HepG2 (cell line): ENCODE measurements around the gene AGXT. TPM values are rescaled to one million over a fixed set of nuclear protein-coding genes. Genes with fewer than 3 reads are reported as not detected.

Experiments
- ATAC-seq: fragments of 200-7000 bp; cut with Tn5 transposase; 3 replicates; pipeline ENCODE4 v1.9.1; 2020; ENCODE audit warnings: mild to moderate bottlenecking, moderate library complexity
- BruUV-seq: library from RNA; stranded (reverse); fragments of 400-500 nt; replicated peaks from 2 replicates; lab custom pipeline; 2021; lab: Mats Ljungman, UMichigan
- CTCF ChIA-PET: fragments of 300-600 bp; formaldehyde crosslinking; extraction: SDS; loops from one replicate; lab custom pipeline; 2021; ENCODE audit warnings: low total read pairs, inconsistent platforms, low intra/inter-chr PET ratio; lab: Yijun Ruan, JAX
- POLR2A ChIA-PET: fragments of 350-600 bp; sonication (Branson Sonifier 250); formaldehyde crosslinking; loops from one replicate; lab custom pipeline; 2020; ENCODE audit warnings: antibody characterized with exemption, inconsistent platforms; lab: Yijun Ruan, JAX
- DNase-seq: peaks from one replicate; pipeline ENCODE4 v3.0.0-alpha.2; 2015; ENCODE audit warnings: low spot score
- FAIRE-seq: peaks from 3 replicates; lab custom pipeline; 2011; peaks lifted over from hg19 to GRCh38; lab: Jason Lieb, UNC
- H2AFZ ChIP-seq: one replicate; pipeline ENCODE4 v1.6.1; 2011; ENCODE audit warnings: low read length, inconsistent platforms
- H3K27ac ChIP-seq: fragments of 300-600 bp; 3 replicates; pipeline ENCODE4 v1.8.0; 2011; ENCODE audit warnings: mixed run types, mild to moderate bottlenecking, mixed read lengths, low read length, inconsistent platforms; ENCODE audit not compliant: insufficient read depth; ENCODE audit errors: extremely low read length
- H3K27me3 ChIP-seq, 2 experiments: fragments of 200-600 bp in 1 of 2; 2 replicates in 1 of 2; 3 replicates in 1 of 2; pipeline versions ENCODE4 v1.6.0 to v1.8.0; 2011; ENCODE audit warnings: low read length in 2 of 2, mild to moderate bottlenecking in 2 of 2, moderate library complexity in 2 of 2, inconsistent platforms in 1 of 2; ENCODE audit not compliant: insufficient read depth in 2 of 2, control insufficient read depth in 1 of 2
- H3K36me3 ChIP-seq, 2 experiments: fragments of 200-600 bp in 1 of 2; replicated peaks in 1 of 2; 2 replicates in 1 of 2; 3 replicates in 1 of 2; pipeline versions ENCODE4 v1.5.1 to v1.8.0; 2011; ENCODE audit warnings: low read length in 2 of 2, inconsistent platforms in 1 of 2; ENCODE audit not compliant: insufficient read depth in 2 of 2, control insufficient read depth in 1 of 2
- H3K4me1 ChIP-seq: 2 replicates; pipeline ENCODE4 v1.5.1; 2012; ENCODE audit warnings: low read length, inconsistent platforms; ENCODE audit not compliant: insufficient read depth
- H3K4me2 ChIP-seq: 2 replicates; pipeline ENCODE4 v1.6.0; 2011; ENCODE audit warnings: low read depth, low read length, inconsistent platforms
- H3K4me3 ChIP-seq, 3 experiments: fragments of 200-600 bp in 1 of 3; sonication (generic), shearing (Covaris generic) in 1 of 3; replicated peaks in 1 of 3; 2 replicates each; pipeline ENCODE4 v1.5.1; 2011 to 2016; ENCODE audit warnings: low read length in 3 of 3, inconsistent platforms in 2 of 3, low read depth in 2 of 3, mild to moderate bottlenecking in 2 of 3, control low read depth in 1 of 3, mixed read lengths in 1 of 3; ENCODE audit not compliant: insufficient read depth in 1 of 3
- H3K79me2 ChIP-seq: one replicate; pipeline ENCODE4 v1.6.1; 2011; ENCODE audit warnings: low read length, inconsistent platforms; ENCODE audit not compliant: insufficient read depth
- H3K9ac ChIP-seq: 2 replicates; pipeline ENCODE4 v1.6.0; 2011; ENCODE audit warnings: mild to moderate bottlenecking, low read depth, low read length, inconsistent platforms; ENCODE audit not compliant: insufficient read depth
- H3K9me3 ChIP-seq: 2 replicates; pipeline ENCODE4 v1.5.1; 2012; ENCODE audit warnings: mild to moderate bottlenecking, low read length
- H4K20me1 ChIP-seq: 2 replicates; pipeline ENCODE4 v1.6.0; 2011; ENCODE audit warnings: inconsistent platforms, mild to moderate bottlenecking, low read length, moderate library complexity; ENCODE audit not compliant: insufficient read depth
- GTF2F1 ChIP-seq: fragments of 150-350 bp; IDR thresholded peaks from 2 replicates; pipeline ENCODE4 v1.6.1; 2014; ENCODE audit warnings: low read length
- MXD3 ChIP-seq: IDR thresholded peaks from 2 replicates; pipeline ENCODE4 v1.6.1; 2016; ENCODE audit warnings: mild to moderate bottlenecking, missing biosample characterization, missing genetic modification reagents
- ZBTB33 ChIP-seq: sonication (generic); formaldehyde crosslinking; IDR thresholded peaks from 2 replicates; pipeline ENCODE4 v1.4.0; 2020; ENCODE audit warnings: missing genetic modification reagents
- ZNF263 ChIP-seq: sonication (generic); formaldehyde crosslinking; IDR thresholded peaks from 2 replicates; pipeline ENCODE4 v1.4.0; 2020; ENCODE audit warnings: missing genetic modification reagents
- ZNF280D ChIP-seq: sonication (generic); formaldehyde crosslinking; IDR thresholded peaks from 2 replicates; pipeline ENCODE4 v1.5.1; 2020; ENCODE audit warnings: mild to moderate bottlenecking, missing genetic modification reagents
- ZNF792 ChIP-seq: IDR thresholded peaks from 2 replicates; pipeline ENCODE4 v1.6.1; 2016
- WGBS: methylation state at CpG from one replicate; pipeline ENCODE4 v1.1.6; 2017; ENCODE audit warnings: low lambda C conversion rate; 5-methylcytosine and 5-hydroxymethylcytosine counted together
- in situ Hi-C: cut with HindIII; loops from 2 replicates; pipeline ENCODE4 v1.10.0; 2017; ENCODE audit warnings: low pct_unique_long_range_greater_than_20kb; ENCODE audit not compliant: extremely low pct_ligation_motif_present
- intact Hi-C: fragments of 100-400 bp; cut with micrococcal nuclease; formaldehyde crosslinking; loops from one replicate; pipeline ENCODE4 v1.10.0; 2022; ENCODE audit not compliant: unreplicated experiment
- polyA plus RNA-seq, 8 experiments: library from polyadenylated mRNA; depleted of rRNA in 3 of 8; stranded (reverse) in 7 of 8; unstranded in 1 of 8; fragments of >200 nt; fragmentation: Illumina TruSeq in 4 of 8; extraction: Trizol in 4 of 8; gene quantifications; 2 replicates each; pipeline versions ENCODE4 v1.2.1 to v1.2.3, GENCODE V29; 2011 to 2016; ENCODE audit warnings: low read depth in 4 of 8, missing spikeins in 1 of 8, mixed read lengths in 1 of 8; ENCODE audit not compliant: insufficient read depth in 1 of 8
- total RNA-seq, 5 experiments: library from RNA; depleted of rRNA; stranded (reverse); fragments of >200 nt; fragmentation: Illumina TruSeq; extraction: Trizol; gene quantifications; 2 replicates each; pipeline ENCODE4 v1.2.3, GENCODE V29; 2016; ENCODE audit warnings: low read depth in 1 of 5

Gene AGXT
- total and polyA plus RNA-seq, 2 of the 13 experiments (the other 11 are each of a cell fraction or from before 2014, with no cell fraction given), result 41.9 to 96.1 TPM

GRCh38 chr2:240847817-240848216, 20.8 kb upstream of the AGXT start:
- Histone ChIP-seq H3K4me1 (peaks cover 7% of the 10 kb centered on the region; the same call in 1 of the 2 replicates), H3K27ac (no peak overlapping the region), H3K36me3 (no peaks in the 10 kb centered on the region), H3K27me3 (peaks cover 0 to 44% of the 10 kb centered on the region in 2 experiments), H3K79me2 (no peaks in the 10 kb centered on the region), H3K9me3 (no peaks in the 10 kb centered on the region), H3K4me2 (no peak overlapping the region), H3K4me3 (no peak overlapping the region), H3K9ac (no peak overlapping the region), H2AFZ (no peak overlapping the region), H4K20me1 (no peaks in the 10 kb centered on the region)
- TF ChIP-seq ZBTB33 (no peak), ZNF263 (CRISPR knock-in tag) (peak; percentile 84), GTF2F1 (no peak), ZNF792 (CRISPR knock-in tag) (no peak)
- FAIRE-seq (peak; percentile 8), ATAC-seq (no peak), DNase-seq (no peak)
- CTCF ChIA-PET, result no interaction called here
- 74% methylated on average over 13 of the region's 13 CpGs for WGBS
- BruUV-seq, result no TSS peak
- intact Hi-C loops (no loop called here), in situ Hi-C loops (loop anchor here (5.0 kb wide), 1 partner anchor 149 kb away; the partner anchor contains the start of gene SNED1)
- POLR2A ChIA-PET, result no interaction called here

- Histone ChIP-seq H3K4me3 (no peak overlapping the region), H3K9me3 (no peaks in the 10 kb centered on the region), H3K4me1 (peaks cover 7% of the 10 kb centered on the region; the same call in 1 of the 2 replicates), H3K27me3 (peaks cover 3 to 40% of the 10 kb centered on the region in 2 experiments), H3K36me3 (no peaks in the 10 kb centered on the region), H3K79me2 (no peaks in the 10 kb centered on the region), H3K9ac (no peak overlapping the region), H3K27ac (no peak overlapping the region), H2AFZ (no peak overlapping the region), H3K4me2 (no peak overlapping the region), H4K20me1 (no peaks in the 10 kb centered on the region)
- 39% methylated on average over 12 of the region's 12 CpGs for WGBS
- TF ChIP-seq ZNF263 (CRISPR knock-in tag) (peak; percentile 93), ZNF280D (CRISPR knock-in tag) (no peak), MXD3 (CRISPR knock-in tag) (no peak)
- FAIRE-seq, result no peak
- intact Hi-C loops, result no loop called here
- DNase-seq, result no peak
- BruUV-seq, result no TSS peak
- CTCF ChIA-PET, result no interaction called here
- in situ Hi-C loops, result loop anchor here (5.0 kb wide), 1 partner anchor 148 kb away; the partner anchor contains the start of gene SNED1
- ATAC-seq, result no peak
- POLR2A ChIA-PET, result no interaction called here
These were observed 19.5 kb upstream of the AGXT start for GRCh38 chr2:240848900-240849680.
